Measurements from ENCODE around the gene TSPEAR.

Gene TSPEAR

GRCh38 chr21:44521928-44522752, 189.2 kb downstream of the TSPEAR start:
- in situ Hi-C loops (cut with MboI; ENCODE audit: low sequenced_read_pairs): no loop called here

- in situ Hi-C loops (cut with MboI; ENCODE audit: low sequenced_read_pairs): no loop called here
Measured at GRCh38 chr21:44521301-44521927, 190.0 kb downstream of the TSPEAR start.

DNA sequence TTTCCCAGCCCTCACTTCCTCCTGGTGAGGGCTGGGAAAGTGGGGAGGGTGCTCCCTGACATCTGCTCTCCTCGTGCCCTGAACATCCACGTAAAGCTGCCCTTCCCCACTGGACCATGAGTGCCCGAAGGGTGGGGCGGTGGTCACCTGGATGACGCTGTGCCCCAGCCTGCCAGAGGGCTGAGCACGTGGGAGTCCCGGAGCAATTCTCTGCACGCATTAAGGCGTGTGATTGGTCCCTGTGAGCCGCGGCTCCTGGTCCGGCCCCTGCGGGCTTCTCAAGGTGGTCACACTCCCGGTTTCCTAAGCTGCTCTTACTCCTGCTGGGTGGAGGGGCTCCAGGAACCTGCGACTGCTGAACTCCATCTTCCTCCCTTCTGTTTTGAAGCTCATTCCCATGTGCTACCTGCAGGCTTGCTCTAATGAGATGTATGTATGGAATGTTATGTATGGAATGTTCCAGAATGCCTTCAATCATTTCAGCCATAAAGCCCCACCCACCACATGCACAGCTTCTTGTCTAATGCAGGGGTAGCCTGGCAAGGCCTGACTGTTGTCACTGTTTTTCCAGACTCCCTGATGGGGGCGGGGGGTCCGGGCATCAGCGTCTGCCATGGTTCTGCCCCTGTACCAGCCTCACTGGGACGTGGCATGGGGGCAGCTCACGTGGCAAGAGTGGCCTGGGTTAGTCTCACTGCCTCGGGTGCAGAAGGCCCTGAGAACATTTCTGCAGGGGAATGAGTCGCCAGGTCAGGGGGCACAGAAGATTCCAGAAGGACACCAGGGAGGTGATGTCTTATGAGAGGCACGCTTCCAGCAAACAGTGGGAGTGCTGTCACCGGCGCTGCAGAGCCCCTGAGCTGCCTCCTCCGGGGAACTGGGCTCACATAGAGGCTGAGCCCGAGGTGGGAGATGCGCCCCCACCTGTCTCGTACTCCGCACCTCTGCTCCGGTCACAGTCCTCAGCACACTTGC, 190.8 kb downstream of the TSPEAR start:
- in situ Hi-C loops (cut with MboI; ENCODE audit: low sequenced_read_pairs): no loop called here

DNA sequence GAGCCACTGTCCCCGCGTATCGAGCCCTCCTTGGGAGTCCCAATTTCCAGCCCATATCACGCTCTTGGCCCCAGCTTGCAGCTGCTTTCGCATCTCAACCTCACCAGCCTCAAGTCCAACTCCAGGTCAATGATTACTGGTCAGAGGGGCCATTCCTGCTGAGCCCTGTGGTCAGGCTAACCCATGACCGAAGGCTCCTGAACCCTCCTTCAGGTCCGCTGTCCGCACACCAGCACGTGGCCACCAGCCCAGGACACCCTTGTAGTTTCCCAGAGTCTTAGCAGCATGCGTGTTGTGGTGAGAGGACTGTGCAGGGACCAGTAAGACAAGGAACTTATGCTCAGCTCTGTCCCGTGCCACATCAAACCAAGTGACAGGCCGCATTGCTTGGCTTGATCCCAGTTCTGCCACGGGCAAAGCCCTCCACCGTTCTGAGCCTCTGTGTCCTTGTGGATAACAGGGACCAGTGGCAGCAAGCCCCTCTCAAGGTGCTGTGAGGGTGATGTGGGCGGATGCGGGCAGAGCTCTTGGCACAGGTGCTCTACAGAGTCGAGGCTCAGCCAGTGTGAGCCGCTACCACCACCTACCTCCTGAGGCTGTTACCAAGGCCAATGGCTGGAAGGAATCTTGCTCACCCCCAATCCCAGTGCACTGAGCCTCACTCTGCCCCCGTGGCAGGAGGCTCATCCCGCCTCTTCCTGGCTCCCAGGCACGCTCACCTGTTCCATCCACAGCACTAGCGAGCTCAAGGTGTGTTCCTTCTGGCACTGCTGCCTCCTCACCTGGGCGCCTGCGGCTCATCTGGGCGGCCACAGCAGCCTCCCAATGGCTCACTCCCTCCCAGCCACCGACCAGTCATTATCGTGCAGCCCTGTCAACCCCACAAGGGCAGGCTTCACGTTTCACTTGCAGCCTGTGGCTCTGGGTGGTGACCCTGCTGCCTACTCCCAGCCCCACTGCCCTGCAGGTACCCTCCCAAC, 191.7 kb downstream of the TSPEAR start:
- in situ Hi-C loops (cut with MboI; ENCODE audit: low sequenced_read_pairs): no loop called here

DNA sequence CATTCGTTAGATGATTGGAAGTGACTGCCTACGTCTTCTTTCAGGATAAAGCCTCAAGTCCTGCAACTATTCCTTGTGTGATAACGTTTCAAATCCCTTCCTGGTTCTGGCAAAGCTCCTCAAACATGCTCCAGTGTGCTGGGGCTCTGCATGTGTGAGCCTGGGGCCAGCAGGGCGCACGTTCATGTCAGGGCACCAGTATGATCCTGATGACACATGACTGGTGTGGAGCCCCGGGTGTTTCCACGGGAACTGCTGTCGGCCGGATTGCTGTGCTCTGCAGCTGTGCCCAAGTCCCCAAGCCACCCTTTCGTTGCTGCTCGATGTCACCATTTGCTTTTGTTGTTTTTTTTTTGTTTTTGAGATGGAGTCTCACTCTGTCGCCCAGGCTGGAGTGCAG, 192.7 kb downstream of the TSPEAR start:
- in situ Hi-C loops (cut with MboI; ENCODE audit: low sequenced_read_pairs): no loop called here

GRCh38 chr21:44517175-44517899, 194.0 kb downstream of the TSPEAR start:
- in situ Hi-C loops (cut with MboI; ENCODE audit: low sequenced_read_pairs): no loop called here

DNA sequence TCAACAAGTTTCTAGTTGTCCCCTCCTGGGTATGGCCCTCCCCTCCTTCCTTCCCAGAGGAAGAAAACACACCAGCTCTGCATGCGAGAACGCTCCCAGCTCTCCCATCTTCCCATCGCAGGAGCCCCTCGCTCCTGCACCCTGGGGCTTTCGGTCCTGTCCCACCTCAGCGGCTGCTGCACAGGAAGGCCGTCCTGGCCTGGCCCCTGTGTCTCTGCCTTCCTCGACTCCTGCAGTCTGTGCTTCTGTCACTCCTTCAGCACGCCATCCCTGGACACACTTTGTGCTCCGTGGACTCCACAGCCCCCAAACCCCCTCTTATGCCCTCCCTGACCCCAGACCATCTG, 194.6 kb downstream of the TSPEAR start:
- in situ Hi-C loops (cut with MboI; ENCODE audit: low sequenced_read_pairs): no loop called here

DNA sequence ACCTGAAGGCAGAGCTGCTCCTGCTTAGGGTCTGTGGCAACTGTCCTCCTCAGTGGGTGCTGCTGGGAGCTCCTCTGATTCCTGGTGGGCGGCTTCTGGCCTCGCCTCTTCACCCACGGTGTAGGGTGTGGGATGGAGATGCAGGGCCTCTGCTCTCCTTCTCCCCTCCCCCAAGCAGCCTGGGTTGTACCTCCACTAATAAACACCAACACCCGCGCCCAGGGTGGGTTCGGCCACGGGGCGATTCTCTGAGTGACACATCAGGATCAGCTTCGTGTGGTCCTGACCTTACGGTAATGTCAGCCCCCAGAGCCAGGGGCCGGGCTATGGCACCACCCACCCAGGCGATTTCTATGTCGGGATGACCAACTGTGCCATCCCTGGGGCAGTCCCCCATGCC, 195.0 kb downstream of the TSPEAR start:
- in situ Hi-C loops (cut with MboI; ENCODE audit: low sequenced_read_pairs): no loop called here

DNA sequence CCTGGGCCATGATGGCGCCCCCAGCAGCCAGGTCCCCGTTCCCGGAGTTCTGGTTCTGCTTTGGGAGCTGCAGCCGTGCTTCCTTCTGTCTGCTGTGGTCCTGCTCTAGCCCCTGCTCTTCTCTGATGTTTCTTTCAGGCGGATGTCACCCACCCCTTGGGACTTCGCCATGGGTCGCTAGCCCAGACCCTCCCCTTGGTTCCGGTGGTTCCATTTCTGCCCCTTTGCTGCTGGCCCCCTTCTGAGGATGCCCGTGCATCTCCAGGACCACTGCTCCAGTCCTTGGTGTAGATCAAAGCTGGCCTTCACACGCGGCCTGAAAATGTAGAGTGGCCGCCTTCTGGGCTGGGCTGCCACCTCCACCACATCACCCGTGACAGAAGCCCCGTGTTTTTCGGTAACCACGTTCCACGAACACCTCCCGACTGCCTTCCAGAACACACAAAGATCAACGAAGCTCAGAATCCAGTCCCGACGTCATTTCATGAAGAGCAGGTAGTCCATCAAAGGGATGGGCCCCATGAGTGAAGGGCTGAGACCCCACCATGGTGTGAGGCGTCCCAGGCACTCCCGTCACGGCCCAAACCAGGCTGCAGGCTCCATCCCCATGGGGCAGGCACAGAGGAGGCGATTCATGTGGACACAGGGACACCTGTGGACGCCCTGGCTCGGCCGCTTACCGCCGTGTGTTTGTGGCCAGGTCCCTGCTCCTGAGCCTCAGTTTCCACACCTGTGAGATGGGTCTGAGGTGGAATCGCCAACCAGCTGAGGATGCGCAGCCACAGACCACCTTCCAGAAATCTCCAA, 195.8 kb downstream of the TSPEAR start:
- in situ Hi-C loops (cut with MboI; ENCODE audit: low sequenced_read_pairs): no loop called here

DNA sequence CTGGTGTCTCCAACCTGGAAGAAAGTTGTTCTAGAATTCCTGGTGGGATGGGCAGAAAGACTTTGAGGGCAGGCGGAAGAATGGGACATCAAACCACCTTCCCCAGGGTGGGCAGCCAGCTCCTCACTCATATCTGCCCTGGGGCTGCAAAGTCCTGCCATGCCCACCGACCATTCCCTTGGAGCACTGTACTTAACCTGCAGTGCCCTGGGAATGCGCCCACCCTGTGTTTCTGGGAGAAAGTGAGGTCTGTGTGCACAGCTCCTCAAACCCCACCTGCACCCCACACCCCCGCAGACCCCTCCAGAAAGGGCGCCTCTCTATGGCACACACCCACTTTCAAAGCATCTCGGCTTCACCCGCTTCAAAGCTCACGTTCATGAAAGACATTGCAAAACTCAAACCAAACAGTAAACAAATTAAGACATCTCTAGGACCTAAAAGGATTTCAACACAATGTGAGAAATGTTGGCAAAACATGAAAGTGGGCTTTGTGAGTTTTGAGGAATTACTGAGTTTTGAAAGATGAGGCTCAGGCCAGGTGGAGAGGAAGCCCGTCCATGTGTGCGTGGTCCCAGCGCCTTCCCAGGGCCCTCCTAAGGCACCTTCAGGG, 196.5 kb downstream of the TSPEAR start:
- in situ Hi-C loops (cut with MboI; ENCODE audit: low sequenced_read_pairs): no loop called here

DNA sequence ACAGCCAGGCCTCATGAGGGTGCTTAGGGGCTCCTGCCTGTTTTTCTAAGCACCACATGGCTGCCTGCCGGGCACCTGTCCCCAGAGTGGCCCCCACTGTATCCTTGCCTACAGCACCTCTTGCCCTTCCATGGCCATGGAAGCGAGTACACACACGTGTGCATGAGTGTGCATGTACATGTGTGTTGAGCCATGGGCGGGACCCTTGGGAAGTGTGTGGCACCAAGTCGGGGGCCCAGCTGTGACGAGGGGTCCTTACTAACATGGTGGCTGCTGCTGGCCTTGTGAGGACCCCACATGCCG, 197.2 kb downstream of the TSPEAR start:
- in situ Hi-C loops (cut with MboI; ENCODE audit: low sequenced_read_pairs): no loop called here

DNA sequence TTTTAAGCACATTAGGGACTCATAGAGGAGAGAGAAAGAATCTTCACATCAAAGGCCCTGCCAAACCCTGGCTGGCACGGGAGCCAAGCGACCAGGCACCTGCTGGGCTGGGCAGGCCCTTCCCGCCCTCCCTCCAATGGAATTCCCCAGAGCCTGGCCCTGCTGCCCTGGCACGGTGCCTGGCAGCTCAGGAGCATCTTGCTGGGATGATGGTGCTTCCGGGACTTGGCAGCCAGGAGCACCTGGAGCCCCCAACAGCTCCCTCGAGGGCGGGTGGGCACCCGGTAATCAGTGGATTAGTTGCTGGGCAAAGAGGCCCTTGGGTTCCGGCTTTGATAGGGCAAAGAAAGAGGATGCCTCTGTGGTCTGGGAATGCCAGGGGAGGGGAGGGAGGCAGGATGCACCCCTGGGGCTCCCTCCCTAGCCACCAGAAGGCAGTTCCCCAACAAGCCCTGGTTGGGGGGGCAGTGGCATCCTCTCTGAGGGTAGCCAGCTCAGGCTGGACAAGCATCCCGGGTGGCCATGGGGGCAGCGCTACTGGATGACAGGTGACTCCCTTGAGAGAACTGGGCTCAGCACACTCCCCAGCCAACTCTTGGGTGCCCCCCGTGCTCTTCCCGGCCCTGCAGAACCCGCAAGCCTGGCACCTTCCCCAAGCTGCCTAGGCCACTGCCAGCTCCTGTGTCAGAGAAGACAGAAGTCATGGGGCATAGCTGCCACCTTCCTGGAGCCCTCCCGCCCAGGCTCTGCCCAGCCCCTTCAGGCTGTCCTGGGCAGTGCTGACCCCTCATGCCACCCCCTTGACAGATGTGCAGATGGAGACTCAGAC, 197.8 kb downstream of the TSPEAR start:
- in situ Hi-C loops (cut with MboI; ENCODE audit: low sequenced_read_pairs): no loop called here

- in situ Hi-C loops (cut with MboI; ENCODE audit: low sequenced_read_pairs): no loop called here
Measured at GRCh38 chr21:44512496-44513388, 198.6 kb downstream of the TSPEAR start.

DNA sequence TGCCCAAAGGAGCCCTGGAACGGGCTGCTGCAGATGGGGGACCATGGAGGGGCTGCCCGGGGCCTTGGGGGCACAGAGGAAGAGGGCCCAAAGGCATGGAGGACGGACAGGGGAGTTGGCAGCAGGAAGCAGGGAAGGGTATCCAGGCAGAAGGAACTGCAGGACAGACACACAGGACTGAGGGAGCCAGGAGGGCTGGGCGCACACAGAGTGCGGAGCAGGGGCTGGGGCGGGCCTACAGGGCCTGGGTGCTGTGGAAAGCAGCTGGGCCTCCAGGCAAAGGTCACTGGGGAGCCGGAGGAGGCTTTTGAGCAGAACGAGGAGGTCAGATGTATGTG, 199.5 kb downstream of the TSPEAR start:
- in situ Hi-C loops (cut with MboI; ENCODE audit: low sequenced_read_pairs): no loop called here

- in situ Hi-C loops (cut with MboI; ENCODE audit: low sequenced_read_pairs): no loop called here
Measured at GRCh38 chr21:44511219-44511937, 200.0 kb downstream of the TSPEAR start.

DNA sequence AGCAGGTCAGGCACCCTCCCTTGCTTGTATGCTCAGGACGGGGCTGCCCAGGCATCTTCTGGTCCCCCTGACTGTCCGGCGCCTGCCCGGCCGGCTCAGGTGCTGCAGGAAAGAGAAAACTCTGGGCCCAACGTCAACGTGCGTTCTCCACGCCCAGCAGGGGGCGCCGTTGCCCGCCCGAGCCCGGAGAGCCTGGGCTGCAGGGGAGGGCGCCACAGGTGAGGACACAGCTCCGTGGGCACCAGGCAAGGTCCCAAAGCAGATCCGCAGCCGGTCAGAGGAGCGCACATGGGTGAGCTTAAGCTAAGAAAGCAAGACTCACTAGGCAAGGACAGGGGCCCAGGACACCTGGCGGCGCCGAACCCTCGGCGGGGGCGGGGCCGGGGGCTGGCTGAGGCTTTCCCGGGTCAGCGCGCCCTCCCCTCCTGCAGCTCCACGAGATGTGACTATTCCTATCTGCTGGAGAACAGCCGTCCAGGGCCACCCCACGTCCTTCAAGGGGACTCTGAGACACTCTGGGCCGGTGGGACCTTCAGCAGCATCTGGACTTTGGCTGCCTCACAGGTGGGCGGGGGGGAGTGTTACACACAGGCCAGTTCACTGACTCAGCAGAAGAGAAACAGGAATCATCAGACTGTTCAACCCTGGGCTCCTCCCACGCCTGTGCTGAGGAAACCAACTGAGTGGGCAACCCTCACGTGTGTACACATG, 200.7 kb downstream of the TSPEAR start:
- in situ Hi-C loops (cut with MboI; ENCODE audit: low sequenced_read_pairs): no loop called here

Data from hTERT RPE-1 (cell line).